ENCODE data around the gene FCGR1A. TPM values are rescaled to one million over a fixed set of nuclear protein-coding genes. Genes with fewer than 3 reads are reported as not detected.
"Not testable (repeated sequence)": the region's sequence is repeated elsewhere in the genome, so short reads cannot be mapped to it uniquely, and the experiment has no call there.

FCGR1A gene
- polyA plus RNA-seq, 3 donors: 1.6 to 2.7 (median 1.6) TPM

DNA sequence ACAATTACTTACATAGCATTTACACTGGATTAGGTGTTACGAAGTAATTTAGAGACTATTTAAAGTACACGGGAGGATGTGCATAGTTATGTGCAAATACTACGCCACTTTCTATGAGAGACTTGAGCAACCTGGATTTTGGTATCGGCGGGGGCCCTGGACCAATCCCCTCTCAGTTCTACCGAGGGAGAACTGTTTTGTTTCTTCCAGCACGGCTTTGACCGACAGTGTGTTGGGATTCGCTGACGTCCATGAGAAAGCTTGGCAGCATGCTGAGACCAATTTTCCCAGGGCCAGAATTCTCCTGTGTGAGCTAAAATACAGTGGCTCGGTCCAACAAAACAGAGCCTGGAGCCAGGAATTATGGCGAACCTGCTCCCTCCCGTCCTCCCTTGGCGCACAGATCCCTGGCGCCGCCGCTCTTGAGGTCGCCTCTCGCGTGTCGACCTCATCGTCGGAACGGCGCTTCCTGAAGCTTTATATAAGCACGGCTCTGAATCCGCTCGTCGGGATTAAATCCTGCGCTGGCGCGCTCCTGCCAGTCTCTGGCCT lies 49.3 kb downstream of the FCGR1A start:
- not testable (repeated sequence) for DNase-seq (ENCODE audit: low read depth in 3 of 3, low spot score in 2 of 3)

DNA sequence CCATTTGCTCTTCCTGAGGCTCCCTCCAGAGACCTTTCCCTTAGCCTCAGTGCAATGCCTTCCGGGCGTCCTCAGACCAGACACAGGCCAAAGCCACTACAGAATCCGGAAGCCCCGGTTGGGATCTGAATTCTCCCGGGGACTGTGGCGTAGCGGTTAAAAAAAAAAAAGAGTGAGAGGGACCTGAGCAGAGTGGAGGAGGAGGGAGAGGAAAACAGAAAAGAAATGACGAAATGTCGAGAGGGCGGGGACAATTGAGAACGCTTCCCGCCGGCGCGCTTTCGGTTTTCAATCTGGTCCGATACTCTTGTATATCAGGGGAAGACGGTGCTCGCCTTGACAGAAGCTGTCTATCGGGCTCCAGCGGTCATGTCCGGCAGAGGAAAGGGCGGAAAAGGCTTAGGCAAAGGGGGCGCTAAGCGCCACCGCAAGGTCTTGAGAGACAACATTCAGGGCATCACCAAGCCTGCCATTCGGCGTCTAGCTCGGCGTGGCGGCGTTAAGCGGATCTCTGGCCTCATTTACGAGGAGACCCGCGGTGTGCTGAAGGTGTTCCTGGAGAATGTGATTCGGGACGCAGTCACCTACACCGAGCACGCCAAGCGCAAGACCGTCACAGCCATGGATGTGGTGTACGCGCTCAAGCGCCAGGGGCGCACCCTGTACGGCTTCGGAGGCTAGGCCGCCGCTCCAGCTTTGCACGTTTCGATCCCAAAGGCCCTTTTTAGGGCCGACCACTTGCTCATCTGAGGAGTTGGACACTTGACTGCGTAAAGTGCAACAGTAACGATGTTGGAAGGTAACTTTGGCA lies 50.0 kb downstream of the FCGR1A start:
- DNase-seq (ENCODE audit: low read depth in 3 of 3, low spot score in 2 of 3): not testable (repeated sequence)

DNA sequence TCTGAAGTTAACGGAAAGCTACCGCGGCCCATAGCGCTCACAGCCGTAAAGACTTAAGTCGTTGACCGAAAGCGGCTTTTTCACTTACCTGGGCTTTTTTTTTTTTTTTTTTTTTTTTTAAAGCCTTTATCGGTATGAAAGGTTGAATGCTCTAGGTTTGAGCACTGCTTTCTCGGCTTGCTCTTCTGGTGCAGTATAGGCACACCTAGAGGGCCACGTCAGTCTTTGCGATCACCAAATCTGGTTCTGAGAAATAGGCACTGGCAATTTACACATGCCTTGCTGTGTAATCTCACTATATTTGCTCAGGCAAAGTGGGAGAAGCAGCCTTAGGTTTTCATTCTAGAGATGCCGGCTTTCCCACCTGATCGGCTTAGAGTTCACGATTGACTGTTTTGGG lies 50.6 kb downstream of the FCGR1A start:
- DNase-seq (ENCODE audit: low read depth in 3 of 3, low spot score in 2 of 3): not testable (repeated sequence)

DNA sequence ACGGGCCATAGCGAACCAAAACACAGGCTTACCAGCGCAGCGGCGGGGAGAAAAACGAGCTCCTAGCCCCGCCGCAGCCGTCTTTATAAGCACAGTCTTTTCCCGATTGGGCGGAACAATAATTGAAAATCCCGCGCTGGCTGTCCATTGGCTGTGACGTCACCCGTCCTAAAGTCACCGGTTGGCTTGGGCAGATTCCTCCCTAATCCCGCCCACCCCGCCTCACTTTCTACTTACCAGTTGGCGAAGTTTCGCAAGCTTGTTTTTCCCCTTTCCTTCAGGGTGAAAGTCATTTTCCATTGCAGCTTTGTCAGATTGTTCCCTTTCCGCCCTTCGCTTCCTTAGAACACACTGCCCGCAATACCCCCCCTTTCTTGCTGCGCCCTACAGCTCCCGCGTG lies 58.7 kb downstream of the FCGR1A start:
- not testable (repeated sequence) for DNase-seq (ENCODE audit: low read depth in 3 of 3, low spot score in 2 of 3)

Other genes starting within 250 kb of the FCGR1A start
- gene PPIAL4C, start 198.8 kb upstream of the FCGR1A start, polyA plus RNA-seq (ENCODE audit: insufficient read length in 3 of 3): not detected
- 10 to 100 TPM; 17.5 to 21.6 (median 19.7) TPM for gene BOLA1, start 116.9 kb downstream of the FCGR1A start, polyA plus RNA-seq (ENCODE audit: insufficient read length in 3 of 3)
- 1 to 10 TPM; 7.7 to 9.0 (median 8.4) TPM for gene SV2A, start 135.2 kb downstream of the FCGR1A start, polyA plus RNA-seq (ENCODE audit: insufficient read length in 3 of 3)
- 10 to 100 TPM; 82.3 to 91.2 (median 86.2) TPM for gene SF3B4, start 145.1 kb downstream of the FCGR1A start, polyA plus RNA-seq (ENCODE audit: insufficient read length in 3 of 3)
- gene MTMR11, start 154.2 kb downstream of the FCGR1A start, polyA plus RNA-seq (ENCODE audit: insufficient read length in 3 of 3): 10 to 100 TPM; 23.8 to 36.6 (median 26.5) TPM
- gene OTUD7B, start 228.0 kb downstream of the FCGR1A start, polyA plus RNA-seq (ENCODE audit: insufficient read length in 3 of 3): 10 to 100 TPM; 16.4 to 18.7 (median 18.6) TPM

Measured in right renal cortex interstitium (tissue), 3 donors.